Right lobe of liver (tissue), 4 donors: Measurements from ENCODE around the gene VGLL3.

Experiments
- POLR2A ChIP-seq: fragments of 450-650 bp; IDR thresholded peaks from one replicate; pipeline ENCODE4 v1.6.1; 2017; ENCODE audit warnings: antibody characterized with exemption, mild to moderate bottlenecking
- TF ChIP-seq, protein P1 (sequence below), 4 donors: fragments of 200-600 bp in 3 of 4; fragments of 450-650 bp in 1 of 4; IDR thresholded peaks; one replicate each; pipeline versions ENCODE4 v1.5.1 to v1.8.0; 2016 to 2022; ENCODE audit warnings: antibody characterized with exemption in 4 of 4, mild to moderate bottlenecking in 2 of 4
- donor health status: DM: no; HTN: no; CAD: no.
- donor health status: DM: no; HTN: no; CAD: no.
- donor health status: DM: no; HTN: yes; CAD: no.

GRCh38 chr3:86988235-86988634 lies 2.7 kb downstream of the VGLL3 start:
- TF ChIP-seq, protein P1, sequence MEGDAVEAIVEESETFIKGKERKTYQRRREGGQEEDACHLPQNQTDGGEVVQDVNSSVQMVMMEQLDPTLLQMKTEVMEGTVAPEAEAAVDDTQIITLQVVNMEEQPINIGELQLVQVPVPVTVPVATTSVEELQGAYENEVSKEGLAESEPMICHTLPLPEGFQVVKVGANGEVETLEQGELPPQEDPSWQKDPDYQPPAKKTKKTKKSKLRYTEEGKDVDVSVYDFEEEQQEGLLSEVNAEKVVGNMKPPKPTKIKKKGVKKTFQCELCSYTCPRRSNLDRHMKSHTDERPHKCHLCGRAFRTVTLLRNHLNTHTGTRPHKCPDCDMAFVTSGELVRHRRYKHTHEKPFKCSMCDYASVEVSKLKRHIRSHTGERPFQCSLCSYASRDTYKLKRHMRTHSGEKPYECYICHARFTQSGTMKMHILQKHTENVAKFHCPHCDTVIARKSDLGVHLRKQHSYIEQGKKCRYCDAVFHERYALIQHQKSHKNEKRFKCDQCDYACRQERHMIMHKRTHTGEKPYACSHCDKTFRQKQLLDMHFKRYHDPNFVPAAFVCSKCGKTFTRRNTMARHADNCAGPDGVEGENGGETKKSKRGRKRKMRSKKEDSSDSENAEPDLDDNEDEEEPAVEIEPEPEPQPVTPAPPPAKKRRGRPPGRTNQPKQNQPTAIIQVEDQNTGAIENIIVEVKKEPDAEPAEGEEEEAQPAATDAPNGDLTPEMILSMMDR (IDR thresholded peaks at IDR 0.05): no peak
- no peak for TF ChIP-seq POLR2A
